Measurements from ENCODE around the gene CNTNAP2. TPM values are rescaled to one million over a fixed set of nuclear protein-coding genes. Genes with fewer than 3 reads are reported as not detected.
"Not testable (repeated sequence)": the region's sequence is repeated elsewhere in the genome, so short reads cannot be mapped to it uniquely, and the experiment has no call there.

Gene CNTNAP2
- total RNA-seq, 4 donors from 2014 or later = 0.29 to 0.88 (median 0.33) TPM; not detected in 1

DNA sequence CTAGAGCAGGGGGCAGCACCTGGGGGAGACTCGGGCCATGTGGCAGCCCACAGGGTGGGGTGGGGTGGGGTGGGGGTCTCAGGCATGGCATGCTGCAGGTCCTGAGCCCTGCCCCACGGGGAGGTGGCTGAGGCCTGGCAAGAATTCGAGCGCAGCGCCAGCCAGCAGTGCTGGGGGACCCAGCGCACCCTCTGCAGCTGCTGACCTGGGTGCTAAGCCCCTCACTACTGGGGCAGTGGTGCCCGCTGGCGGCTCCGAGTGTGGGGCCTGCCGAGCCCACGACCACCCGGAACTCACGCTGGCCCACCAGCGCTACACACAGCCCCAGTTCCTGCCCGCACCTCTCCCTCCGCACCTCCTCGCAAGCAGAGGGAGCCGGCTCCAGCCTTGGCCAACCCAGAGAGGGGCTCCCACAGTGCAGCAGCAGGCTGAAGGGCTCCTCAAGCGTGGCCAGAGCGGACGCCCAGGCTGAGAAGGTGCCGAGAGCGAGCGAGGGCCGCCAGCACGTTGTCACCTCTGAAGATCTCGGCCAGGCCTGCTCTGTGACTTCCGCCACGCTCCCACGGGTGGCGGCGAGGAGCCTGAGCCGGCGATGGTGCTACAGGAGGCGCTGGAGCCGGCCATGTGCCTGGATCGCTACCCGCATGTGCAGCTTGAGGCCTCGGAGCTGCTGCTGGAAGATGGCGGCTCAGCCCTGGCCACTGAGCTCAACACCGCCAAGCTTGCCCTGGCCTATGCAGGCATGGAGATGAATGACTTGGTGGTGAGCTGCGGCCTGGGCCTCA is 2328.9 kb downstream of the CNTNAP2 start:
- H3K27ac ChIP-seq = no peak overlapping the region
- 95 to 100% methylated on average over 10 to 19 of the region's 42 CpGs for WGBS, 2 donors

DNA sequence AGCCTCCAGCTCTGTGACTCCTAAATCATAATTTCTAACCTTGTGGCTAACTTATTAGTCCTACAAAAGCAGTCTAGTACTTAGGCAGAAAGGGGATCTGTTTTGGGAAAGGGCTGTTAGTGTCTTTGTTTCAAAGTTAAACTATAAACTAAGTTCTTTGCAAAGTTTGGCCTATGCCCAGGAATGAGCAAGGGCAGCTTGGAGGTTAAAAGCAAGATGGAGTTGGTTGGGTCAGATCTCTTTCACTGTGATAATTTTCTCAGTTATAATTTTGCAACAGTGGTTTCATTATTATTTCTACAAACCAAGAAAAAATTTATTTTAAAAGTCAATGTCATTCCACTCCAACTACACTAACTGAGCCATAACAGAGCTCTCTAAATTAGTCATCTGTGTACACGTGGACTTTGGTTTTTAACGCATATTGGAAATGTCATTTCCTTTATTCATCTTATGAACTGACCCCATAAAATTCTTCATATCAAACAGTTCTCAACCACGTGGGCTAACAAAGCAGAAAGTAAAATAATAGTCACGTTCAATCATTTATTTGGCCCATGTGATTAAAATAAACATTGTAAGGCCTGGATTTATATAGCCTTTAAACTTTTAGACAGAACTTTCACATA is 2330.7 kb downstream of the CNTNAP2 start:
- 78 to 80% methylated on average over 4 of the region's 4 CpGs for WGBS, 2 donors
- intact Hi-C loops (cut with DNase I) = no loop called here
- no peaks in the 10 kb centered on the region for H3K4me1 ChIP-seq
- H3K4me3 ChIP-seq (replicated peaks in 1 of 3) = no peak overlapping the region
- no peak for DNase-seq
- H3K27me3 ChIP-seq = no peaks in the 10 kb centered on the region
- H3K27ac ChIP-seq = no peak overlapping the region
- H3K9me3 ChIP-seq = no peaks in the 10 kb centered on the region
- no peaks in the 10 kb centered on the region for H3K36me3 ChIP-seq
- TF ChIP-seq, protein P1, sequence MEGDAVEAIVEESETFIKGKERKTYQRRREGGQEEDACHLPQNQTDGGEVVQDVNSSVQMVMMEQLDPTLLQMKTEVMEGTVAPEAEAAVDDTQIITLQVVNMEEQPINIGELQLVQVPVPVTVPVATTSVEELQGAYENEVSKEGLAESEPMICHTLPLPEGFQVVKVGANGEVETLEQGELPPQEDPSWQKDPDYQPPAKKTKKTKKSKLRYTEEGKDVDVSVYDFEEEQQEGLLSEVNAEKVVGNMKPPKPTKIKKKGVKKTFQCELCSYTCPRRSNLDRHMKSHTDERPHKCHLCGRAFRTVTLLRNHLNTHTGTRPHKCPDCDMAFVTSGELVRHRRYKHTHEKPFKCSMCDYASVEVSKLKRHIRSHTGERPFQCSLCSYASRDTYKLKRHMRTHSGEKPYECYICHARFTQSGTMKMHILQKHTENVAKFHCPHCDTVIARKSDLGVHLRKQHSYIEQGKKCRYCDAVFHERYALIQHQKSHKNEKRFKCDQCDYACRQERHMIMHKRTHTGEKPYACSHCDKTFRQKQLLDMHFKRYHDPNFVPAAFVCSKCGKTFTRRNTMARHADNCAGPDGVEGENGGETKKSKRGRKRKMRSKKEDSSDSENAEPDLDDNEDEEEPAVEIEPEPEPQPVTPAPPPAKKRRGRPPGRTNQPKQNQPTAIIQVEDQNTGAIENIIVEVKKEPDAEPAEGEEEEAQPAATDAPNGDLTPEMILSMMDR (IDR thresholded peaks at IDR 0.05) = no peak
- no peak for TF ChIP-seq POLR2A (IDR thresholded peaks at IDR 0.05)

More for the DNA sequence above, 2328.9 kb downstream of the CNTNAP2 start:
- DNase-seq = no peak
- Histone ChIP-seq H3K36me3 (no peaks in the 10 kb centered on the region), H3K4me3 (replicated peaks in 1 of 3) (no peak overlapping the region), H3K9me3 (no peaks in the 10 kb centered on the region), H3K27me3 (no peaks in the 10 kb centered on the region), H3K4me1 (no peaks in the 10 kb centered on the region)
- no peak for TF ChIP-seq POLR2A (IDR thresholded peaks at IDR 0.05)
- TF ChIP-seq, protein P1 (IDR thresholded peaks at IDR 0.05) = no peak
- intact Hi-C loops (cut with DNase I) = no loop called here

DNA sequence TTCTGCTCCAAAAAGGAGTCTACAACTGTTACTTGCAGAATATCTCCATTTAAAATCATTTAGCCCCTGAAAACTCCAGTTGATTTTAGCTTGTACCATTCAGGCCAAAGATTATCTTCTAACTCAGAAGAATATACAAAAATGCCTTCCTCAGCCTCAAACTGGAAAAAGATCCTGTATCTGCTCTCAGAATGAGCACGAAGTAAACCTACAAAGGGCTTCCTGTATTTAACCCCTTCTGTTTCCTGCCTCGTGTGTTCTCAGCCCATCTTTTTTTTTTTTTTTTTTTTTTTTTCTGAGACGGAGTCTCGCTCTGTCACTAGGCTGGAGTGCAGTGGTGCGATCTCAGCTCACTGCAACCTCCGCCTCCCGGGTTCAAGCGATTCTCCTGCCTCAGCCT is 2334.9 kb downstream of the CNTNAP2 start:
- H3K4me3 ChIP-seq (replicated peaks in 1 of 3); H3K4me1 ChIP-seq; H3K27ac ChIP-seq; intact Hi-C loops (cut with DNase I); H3K27me3 ChIP-seq; H3K9me3 ChIP-seq; DNase-seq; H3K36me3 ChIP-seq: not testable (repeated sequence)
- WGBS, 2 donors = 78 to 80% methylated on average over 8 of the region's 8 CpGs

DNA sequence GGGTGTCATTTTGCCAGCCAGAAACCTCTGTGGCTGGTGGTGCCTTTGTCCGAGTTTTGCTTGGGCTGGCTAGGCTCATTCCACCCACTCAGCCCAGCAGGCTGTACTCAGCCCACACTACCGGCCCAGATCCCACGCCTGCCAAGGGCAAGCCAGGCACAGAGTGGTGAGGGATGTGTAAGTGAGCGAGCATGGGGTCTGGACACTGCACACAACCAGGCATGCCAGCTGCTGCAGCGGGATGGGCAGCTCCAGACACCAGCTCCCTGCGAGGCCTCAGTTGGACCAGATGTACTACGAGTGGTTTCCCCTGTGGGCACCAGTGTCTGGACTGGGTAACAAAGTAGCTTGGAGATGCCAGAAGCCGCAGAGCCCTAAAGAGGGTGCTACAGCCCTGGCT is 2339.8 kb downstream of the CNTNAP2 start:
- no peak for DNase-seq
- Histone ChIP-seq H3K27ac (no peak overlapping the region), H3K4me3 (replicated peaks in 1 of 3) (no peak overlapping the region), H3K36me3 (no peaks in the 10 kb centered on the region), H3K27me3 (no peaks in the 10 kb centered on the region), H3K4me1 (no peaks in the 10 kb centered on the region), H3K9me3 (no peaks in the 10 kb centered on the region)
- WGBS, 2 donors = 85 to 92% methylated on average over 6 to 7 of the region's 8 CpGs
- no peak for TF ChIP-seq POLR2A (IDR thresholded peaks at IDR 0.05)
- TF ChIP-seq, protein P1 (IDR thresholded peaks at IDR 0.05) = no peak
- intact Hi-C loops (cut with DNase I) = no loop called here

DNA sequence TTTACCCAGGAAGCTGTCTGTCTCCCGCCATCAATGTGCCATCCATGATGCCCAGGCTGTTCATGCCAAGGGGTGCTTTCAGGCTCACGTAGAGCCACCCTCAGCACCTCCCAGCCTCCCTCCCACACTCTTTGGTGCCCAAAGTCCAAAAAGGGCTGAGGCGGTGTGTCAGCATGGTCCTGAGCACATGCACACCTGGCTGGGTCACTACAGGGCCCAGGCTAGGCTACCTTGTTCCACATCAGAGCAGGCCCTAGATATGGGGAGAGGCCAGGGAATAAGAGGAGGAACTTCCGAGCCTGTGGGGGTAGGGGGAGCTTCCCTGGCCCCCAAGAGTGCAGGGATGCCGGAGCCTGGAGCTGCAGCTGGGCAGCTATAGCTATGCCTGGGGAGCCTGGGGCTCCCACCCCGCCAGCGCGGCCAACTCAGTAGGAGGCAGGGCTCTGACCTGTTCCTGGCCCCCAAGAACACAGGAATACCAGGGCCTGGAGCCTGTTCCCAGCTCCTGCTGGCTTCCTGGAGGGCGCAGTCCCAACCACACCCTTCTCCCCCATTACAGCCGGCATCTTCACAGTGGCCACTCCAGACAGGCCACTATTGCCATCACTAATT is 2340.8 kb downstream of the CNTNAP2 start:
- Histone ChIP-seq H3K9me3 (no peaks in the 10 kb centered on the region), H3K36me3 (no peaks in the 10 kb centered on the region), H3K27me3 (no peaks in the 10 kb centered on the region), H3K27ac (no peak overlapping the region), H3K4me3 (replicated peaks in 1 of 3) (no peak overlapping the region), H3K4me1 (no peaks in the 10 kb centered on the region)
- intact Hi-C loops (cut with DNase I) = no loop called here
- TF ChIP-seq, protein P1 (IDR thresholded peaks at IDR 0.05) = no peak
- TF ChIP-seq POLR2A (IDR thresholded peaks at IDR 0.05) = no peak
- DNase-seq = no peak
- WGBS, 2 donors = 97 to 100% methylated on average over 3 to 10 of the region's 10 CpGs
